GM21381 (cell line): ENCODE results near the gene B3GNT2.
"Not testable (repeated sequence)": the region's sequence is repeated elsewhere in the genome, so short reads cannot be mapped to it uniquely, and the experiment has no call there.

Experiments used
- ATAC-seq: cut with Tn5 transposase; IDR thresholded peaks from one replicate; pipeline ENCODE4 v1.9.1; 2021; ENCODE audit warnings: mild to moderate bottlenecking, moderate library complexity; ENCODE audit not compliant: unreplicated experiment

B3GNT2 gene

DNA sequence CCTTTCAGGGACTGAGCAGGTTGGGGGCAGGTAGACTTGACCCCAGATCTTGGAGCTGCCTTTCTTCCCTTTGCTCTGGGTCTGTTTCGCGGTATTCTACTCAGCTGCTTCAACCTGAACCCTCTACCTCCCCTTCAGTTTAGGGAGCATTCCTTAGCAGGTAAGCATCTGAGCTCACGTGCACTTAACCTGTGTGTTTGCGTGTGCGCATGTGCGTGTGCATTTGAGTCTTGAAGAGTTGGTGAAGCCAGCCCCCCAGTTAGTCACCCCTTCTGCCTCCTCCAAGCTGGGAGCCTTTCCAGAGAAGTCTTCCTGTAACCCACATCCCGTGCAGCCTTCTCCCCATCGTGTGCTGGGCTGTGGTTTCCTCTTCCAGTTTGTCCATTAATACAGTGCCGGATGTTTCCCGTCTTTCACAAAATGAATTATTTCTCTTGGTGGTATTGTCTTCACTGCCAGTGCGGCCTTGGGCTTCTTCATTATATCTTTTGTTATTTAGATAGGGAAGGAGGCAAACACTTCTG is 33.2 kb downstream of the B3GNT2 start:
- no peak for ATAC-seq

DNA sequence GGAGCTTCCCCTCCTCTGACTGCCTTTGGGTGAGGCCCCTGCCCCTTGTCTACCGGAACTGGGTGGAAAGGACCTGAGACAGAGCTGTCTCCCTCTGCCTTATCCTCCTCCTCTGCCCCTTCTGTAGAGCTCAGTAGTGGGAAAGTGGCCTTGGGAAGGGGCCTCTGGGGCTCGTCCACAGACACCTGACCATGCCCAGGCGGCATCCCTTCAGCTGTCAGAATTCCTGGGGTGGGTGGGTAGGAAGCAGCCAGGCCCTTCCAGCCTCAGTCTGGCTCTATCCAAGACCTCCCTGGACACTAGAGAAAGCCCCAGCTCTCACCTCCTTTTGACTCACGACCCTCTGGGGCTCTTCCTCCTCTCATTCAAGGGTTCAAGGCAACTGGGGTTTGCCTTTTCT is 35.6 kb downstream of the B3GNT2 start:
- ATAC-seq = no peak

DNA sequence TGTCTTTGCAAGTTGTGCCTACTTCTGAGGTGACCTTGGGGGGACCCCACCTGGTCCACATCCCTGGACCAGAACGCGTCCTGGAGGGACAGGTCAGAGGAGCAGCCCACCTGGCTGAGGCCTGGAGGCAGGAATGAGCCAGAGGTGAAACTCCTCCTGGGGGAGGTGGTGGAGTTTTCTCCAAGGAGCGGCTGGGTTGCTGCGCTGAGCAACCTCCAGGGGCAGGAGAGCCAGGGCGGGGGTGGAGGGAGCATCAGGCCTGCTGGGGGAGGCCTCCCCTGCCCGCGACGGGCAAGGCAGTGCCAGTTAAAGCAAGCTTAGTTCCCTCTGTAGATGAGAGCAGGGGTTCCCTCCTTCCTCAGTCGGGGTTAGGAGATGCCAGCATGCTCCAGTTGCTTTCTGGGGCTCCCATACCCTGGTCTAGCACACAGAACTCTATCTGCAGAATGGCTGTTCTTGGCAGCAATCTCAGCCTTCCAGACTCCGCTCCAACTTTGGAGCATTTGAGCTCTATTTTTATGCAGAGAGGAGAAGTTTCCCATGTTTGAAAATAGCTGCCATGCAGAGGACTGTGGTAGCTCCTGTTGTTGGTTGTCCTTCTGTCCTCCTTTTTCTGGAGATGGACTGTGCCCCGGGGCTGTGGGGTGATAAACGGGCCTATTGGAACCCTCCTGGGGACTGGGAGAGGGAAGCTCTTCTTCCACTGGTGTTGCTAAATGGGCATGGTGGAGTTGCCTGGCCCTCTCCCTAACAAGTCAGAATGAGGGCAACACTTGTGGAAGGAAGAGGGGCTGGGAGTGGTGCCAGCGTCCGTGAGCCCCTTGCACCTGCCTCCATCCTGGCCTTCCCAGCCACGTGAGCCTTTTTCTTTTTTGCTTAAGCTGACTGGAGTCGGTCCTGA is 39.1 kb downstream of the B3GNT2 start:
- ATAC-seq = no peak

DNA sequence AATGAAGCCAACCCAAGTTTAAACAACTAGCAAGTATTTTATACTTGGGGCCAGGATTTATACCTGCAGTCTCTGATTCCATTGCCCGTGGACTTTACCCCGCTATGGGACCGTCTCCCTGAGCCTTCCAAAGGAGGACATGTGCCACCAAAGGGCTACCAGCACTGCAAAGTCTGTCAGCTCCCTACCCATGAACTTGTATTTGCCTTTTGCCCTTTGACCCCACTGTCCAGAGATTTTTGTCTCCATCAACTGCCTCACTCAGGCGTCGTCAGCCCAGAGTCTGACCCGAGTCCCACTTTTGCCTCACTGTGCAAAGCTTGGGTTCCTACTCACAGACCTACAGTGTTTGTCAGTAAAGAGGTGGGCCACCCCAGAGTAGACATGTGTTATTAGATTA is 40.6 kb downstream of the B3GNT2 start:
- ATAC-seq = no peak

DNA sequence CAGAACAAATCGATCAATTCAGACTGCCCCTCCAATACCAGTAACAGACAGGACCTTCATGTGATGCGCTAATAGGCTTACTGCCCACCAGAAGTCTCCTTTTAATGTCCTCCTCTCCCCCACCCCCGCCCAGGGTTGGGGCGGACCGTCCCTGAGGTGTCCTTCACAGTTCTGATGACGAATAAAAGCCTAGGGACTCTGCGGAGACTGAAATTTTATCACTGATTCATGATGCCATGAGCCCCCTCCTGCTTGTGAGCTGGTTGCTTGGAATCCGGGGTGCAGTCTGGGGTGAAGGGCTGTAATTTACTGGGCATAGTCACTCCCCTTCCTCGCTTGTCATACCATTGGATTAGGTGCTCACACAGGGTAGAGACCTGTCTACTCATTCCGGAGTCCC is 42.3 kb downstream of the B3GNT2 start:
- ATAC-seq = no peak

DNA sequence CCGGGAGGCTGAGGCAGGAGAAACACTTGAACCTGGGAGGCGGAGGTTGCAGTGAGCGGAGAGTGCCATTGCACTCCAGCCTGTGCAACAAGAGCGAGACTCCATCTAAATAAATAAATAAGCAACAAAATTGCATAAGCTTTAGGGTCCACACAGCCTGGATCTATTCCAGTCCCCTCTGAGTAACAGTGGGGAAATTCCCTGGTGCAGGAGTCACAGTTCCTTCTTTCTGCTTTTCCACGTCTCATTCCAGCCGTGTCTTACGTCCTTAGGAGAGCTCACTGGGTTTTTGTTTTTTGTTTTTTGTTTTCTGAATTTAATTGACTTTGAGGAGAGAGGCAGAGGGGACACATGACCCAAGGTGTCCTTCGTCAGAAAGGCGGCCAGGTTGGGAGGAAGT is 44.6 kb downstream of the B3GNT2 start:
- ATAC-seq = no peak

DNA sequence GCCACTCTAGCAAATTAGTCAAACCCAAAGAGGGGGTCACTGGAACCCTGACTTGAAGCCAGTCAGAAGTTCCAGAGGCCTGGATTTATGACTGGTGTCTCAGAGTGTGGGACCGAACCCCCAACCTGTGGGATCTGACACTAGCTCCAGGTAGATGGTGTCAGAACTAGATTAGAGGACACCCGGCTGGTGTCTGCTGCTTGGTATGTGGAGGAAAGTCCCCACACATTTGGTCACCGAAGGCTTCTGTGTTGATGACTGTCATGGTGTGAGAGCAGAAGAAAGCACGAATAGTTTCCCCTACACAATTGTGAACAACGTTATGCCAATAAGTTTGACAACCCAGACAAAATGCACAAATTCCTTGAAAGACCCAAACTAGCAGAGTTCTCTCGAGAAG is 48.1 kb downstream of the B3GNT2 start:
- no peak for ATAC-seq

DNA sequence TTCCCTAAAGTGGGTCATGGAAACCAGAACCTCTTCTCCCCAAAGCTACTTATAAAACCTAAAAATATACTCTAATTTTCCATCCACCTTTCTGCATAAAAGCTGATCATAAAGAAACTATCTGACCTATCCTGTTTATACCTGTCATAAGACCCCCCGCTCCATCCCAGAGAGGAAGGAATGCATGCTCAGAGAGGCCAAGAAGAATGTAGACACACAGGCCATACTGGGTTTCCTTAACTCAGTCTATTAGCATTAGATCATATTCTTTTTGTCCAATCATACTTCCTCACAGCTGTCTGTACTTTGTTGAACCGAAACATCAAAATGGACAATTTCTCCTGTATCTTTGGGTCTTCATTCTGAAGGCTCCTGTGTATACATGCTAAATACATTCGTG is 52.3 kb downstream of the B3GNT2 start:
- ATAC-seq = no peak

DNA sequence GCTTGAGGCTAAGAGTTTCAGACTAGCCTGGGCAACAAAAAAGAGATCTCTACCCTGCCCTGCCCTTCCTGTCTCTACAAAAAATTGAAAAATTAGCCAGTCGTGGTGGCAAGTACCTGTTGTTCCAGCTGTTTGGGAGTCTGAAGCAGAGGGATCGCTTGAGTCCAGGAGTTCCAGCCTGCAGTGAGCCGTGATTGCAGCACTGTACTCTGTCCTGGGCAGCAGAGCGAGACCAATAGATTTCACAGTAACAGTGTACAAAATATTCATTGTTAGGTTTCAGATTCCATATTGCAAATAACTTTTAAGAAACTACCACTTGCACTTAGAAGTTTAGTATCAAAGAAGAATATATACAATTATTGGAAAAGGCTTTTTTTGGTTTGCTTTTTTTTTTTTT is 54.3 kb downstream of the B3GNT2 start:
- no peak for ATAC-seq

DNA sequence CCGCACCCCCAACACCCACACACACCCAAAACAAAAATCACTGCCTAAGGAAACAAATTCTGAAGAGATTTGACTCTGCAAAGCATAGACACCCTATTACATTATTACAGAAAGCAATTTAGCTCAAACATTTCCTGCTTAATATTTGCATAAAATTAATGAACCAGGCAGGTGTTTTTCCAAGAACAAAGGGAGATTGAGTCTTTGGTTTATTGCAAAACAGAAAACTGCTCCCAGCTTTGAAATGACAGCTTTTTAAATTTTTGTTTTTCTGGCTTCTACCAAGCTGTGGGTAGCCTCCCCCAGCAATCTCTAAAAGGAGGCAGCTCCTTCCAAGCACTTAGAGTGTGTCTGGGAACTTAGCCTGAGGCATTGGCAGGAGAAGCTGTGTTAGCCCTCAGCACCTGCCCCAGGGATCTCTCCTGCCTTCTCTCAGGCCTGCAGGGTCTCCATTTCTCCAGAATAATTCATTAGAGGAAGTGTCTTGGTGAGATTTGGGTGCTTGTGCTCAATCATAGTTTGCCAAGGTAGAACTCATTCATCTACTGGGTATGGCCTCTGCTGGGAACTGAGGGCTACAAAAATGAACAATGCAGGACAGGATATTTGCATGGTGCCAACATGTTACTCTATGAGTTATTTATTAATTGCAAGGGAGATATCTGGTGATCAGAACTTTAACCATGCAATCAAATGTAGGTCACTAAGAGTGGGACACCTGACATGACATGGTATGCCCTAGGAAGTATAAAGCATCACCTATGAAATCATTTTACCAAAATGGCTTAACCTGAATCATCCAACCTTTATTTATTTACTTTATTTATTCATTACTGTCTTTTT is 58.7 kb downstream of the B3GNT2 start:
- ATAC-seq = no peak

DNA sequence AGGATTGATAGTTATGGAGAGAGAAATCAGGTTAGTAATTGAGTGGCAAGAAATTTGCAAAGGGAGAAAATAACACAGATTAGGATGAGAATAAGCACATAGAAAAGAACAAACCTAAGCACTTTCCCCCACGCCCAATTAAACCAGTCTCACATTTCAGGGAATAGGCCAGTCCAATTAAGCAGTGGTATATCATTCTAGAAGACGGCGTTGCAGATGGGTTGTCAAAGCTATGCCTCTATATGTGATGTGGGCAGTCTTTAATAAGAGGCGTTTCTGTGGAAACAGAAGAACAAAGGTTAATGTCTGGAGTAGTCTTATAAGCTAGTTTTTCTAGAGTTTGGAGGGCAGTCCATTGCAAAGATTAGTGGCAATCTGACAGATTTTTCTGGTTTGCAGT is 61.6 kb downstream of the B3GNT2 start:
- no peak for ATAC-seq

DNA sequence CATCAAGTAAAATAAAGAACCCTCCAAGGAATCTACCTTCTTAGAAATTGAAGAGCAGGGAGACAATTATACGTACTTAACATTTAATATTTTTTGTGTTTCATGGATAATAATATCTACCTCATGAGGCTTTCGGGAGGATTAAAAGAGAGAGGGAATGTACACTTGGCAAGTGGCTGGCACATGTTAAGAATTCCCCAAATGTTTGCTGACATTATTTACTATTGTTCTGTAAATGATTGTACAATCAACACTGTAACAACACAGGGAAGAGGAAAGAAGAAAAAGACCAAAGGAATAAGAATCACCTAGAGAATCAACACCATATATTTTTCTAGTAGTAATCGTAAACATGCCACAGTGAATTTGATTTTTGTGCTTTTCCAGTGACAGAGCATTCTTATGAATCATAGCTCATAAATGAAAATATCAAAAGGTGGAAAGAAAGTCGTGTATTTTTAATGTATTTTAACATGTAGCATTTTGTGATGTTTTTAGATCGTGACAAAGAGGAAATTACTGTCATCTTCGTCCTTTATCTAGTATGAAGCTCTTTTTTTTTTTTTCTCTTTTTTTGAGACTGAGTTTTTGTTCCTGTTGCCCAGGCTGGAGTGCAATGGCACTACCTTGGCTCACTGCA is 67.3 kb downstream of the B3GNT2 start:
- no peak for ATAC-seq

DNA sequence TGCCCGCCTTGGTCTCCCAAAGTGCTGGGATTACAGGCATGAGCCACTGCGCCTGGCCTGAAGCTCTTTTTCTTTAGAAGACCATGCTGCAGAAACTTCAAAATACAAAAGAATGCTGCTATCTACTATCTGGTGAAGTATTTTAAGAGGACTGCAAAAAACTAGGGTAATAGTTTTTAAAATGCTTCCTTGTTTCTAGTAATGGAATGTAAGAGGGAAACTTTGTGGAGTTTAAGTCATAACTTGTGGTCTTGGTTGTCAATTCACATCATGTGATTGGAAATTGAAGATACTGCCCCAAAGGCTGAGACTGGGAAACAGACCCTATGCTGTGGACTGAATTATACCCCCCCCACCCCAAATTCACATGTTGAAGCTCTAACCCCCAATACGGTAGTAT is 68.3 kb downstream of the B3GNT2 start:
- ATAC-seq = no peak

DNA sequence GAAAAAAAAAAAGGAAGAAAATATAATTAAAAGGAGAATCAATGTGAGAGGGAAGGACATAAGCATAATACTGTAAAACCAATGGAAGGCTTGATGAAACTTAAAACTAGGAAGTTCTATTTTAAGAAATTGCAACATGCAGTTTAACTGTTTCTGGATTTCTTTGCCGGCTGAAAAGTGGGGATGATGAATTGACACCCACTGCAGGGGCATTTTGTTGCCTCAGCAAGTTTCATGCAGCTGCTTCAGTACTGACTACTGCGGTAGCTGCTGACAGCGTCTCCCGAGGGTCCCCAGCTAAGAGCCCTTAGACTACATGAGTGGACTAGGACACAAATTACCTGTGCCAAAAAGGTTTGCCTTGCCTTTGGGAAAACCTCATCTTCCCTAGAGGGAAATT is 69.2 kb downstream of the B3GNT2 start:
- no peak for ATAC-seq

DNA sequence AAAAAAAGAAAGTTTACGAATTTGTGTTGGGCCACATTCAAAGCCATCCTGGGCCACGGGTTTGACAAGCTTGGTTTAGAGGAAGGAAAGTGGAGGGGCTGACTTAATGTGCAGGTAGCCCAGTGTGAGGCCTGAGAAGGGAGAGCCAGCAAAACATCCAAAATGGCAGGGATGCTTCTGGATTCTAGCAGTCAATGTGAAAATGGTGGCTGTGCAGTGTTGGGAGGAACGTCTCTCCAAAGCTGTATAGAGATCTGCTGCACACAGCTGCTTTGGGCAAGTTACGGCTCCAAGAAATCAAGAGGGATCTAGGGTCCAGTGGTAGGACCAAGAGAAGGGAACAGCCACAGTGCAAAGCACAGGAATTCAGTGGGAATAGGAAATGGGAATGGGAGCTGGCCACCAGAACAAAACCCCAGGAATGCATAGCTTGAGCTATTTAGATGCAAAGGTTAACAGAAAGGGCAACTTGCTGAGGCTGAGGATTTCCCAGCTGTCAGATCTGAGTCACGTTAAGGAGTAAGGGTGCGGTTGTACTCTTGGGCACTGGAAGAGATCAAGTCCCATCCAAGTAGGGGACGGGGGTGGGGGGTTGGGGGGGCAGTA is 70.6 kb downstream of the B3GNT2 start:
- ATAC-seq = no peak

DNA sequence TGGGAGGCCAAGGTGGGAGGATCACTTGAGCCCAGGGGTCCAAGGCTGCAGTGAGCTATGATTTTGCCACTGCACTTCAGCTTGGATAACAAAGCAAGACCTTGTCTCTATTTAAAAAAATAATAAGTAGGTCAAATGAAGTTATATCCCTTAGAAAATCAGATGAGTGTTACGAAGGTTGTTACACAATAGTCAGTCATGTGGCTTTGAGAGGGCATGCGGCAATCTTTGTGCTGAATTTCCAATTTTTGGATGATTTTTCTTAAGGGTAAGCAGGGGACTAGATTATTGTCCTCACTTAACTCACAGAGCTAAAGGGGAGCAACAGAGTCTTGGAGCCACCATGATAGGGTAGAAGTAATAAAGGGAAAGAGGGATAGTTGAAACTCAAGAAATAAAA is 71.8 kb downstream of the B3GNT2 start:
- no peak for ATAC-seq

DNA sequence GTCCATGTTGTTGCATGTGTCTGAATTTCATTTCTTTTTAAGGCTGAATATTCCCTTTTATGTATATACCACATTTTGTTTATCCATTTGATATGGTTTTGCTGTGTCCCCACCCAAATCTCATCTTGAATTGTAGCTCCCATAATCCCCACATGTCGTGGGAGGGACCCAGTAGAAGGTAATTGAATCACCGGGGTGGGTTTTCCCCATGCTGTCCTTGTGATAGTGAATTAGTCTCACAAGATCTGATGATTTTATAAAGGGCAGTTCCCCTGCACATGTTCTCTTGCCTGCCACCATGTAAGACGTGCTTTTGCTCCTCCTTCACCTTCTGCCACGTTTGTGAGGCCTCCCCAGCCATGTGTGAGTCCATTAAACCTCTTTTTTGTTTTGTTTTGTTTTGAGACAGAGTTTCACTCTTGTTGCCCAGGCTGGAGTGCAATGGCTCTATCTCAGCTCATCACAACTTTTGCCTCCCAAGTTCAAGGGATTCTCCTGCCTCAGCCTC is 72.8 kb downstream of the B3GNT2 start:
- not testable (repeated sequence) for ATAC-seq

DNA sequence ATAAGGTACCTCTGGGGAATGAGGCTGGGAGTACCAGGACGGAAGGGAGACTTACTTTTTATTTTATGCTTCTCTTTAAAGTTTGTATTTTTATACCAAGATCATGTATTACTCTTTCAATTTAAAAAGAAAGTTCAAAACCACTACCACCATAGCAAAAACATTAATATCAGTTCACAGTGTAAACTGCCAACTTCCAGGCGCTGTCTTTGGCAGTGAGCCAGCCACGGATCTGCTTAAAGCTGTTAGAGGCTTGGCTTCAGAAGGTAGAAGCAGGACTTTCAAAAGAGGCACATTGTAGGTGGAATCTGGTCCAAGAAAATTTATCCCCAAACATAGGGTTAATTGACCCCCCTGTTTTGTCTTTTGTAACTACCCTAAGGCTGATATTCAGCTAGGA is 74.8 kb downstream of the B3GNT2 start:
- no peak for ATAC-seq
